ENCODE measurements around the gene OR5C1. TPM values are rescaled to one million over a fixed set of nuclear protein-coding genes. Genes with fewer than 3 reads are reported as not detected.

OR5C1 gene
- total RNA-seq, 1 donor from 2014 or later: not detected

DNA sequence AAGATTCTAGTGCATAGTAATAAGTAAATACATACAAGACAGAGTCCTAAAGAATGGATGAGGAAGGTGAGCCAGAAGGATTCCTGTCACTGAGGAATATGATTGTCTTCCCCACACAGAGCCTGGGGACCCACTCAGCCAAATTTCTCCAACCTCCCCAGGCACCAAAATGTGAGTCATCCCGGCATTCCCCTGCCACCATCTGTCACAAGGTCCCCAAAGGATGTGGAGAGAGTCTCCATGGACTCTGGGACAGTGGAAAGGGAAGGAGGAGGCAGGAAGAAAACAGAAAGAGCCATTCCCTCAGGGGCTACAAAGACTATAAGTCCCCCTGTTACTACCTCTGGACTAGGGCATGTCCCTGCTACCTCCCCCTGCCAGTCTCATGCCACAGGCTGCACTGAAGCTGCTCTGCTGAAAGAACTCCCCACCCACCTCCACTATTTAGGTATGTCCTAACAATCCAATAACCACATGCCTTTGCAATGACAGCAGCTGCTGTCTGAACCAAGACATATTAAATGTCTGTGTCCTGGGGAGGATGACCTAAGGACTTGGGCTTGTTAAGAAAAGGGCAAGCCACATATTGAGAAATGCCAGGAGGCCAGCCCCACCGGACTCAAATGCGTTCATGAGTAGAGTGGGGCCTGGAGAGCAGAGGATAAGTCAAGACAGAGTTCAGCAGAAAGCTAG is 10.7 kb upstream of the OR5C1 start:
- Mint-ChIP-seq H3K27ac (ENCODE audit: unreplicated experiment) (no peak overlapping the region), H3K4me3 (ENCODE audit: unreplicated experiment) (no peak overlapping the region), H3K36me3 (ENCODE audit: low read depth, unreplicated experiment) (no peaks in the 10 kb centered on the region), H3K27me3 (ENCODE audit: unreplicated experiment) (no peaks in the 10 kb centered on the region), H3K4me1 (ENCODE audit: unreplicated experiment) (no peaks in the 10 kb centered on the region), H3K9me3 (ENCODE audit: unreplicated experiment) (peaks cover 2% of the 10 kb centered on the region)
- no peak for TF ChIP-seq CTCF (IDR thresholded peaks at IDR 0.05; ENCODE audit: unreplicated experiment)
- no peak for DNase-seq (ENCODE audit: low spot score)

DNA sequence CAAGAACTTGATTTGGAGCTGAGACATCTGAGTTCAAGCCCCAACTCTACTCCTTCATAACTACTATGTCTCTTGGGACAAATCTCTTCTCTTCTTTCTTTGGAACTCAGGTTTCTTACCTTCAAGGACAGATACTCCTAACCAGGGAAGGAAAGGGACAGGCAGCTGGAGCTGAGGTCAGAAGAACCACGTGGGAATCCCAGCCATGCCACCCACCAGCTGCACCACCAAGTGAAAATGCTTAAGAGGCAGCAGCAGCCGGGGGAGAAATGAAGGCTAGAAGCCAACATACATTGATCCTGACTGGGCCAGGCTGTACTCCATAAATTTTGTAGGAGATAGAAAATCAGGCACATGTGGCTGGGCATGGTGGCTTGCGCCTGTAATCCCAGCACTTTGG is 9.6 kb upstream of the OR5C1 start:
- H3K9me3 Mint-ChIP-seq (ENCODE audit: unreplicated experiment): peaks cover 4% of the 10 kb centered on the region
- H3K27me3 Mint-ChIP-seq (ENCODE audit: unreplicated experiment): no peaks in the 10 kb centered on the region

GRCh38 chr9:122780026-122780425 is 8.7 kb upstream of the OR5C1 start:
- H3K27ac Mint-ChIP-seq (ENCODE audit: unreplicated experiment): no peak overlapping the region
- DNase-seq (ENCODE audit: low spot score): no peak
- no peak for TF ChIP-seq CTCF (IDR thresholded peaks at IDR 0.05; ENCODE audit: unreplicated experiment)
- H3K9me3 Mint-ChIP-seq (ENCODE audit: unreplicated experiment): peaks cover 4% of the 10 kb centered on the region
- no peak overlapping the region for H3K4me3 Mint-ChIP-seq (ENCODE audit: unreplicated experiment)
- no peaks in the 10 kb centered on the region for H3K4me1 Mint-ChIP-seq (ENCODE audit: unreplicated experiment)
- no peaks in the 10 kb centered on the region for H3K36me3 Mint-ChIP-seq (ENCODE audit: low read depth, unreplicated experiment)
- H3K27me3 Mint-ChIP-seq (ENCODE audit: unreplicated experiment): no peaks in the 10 kb centered on the region

More for the DNA sequence above, 9.6 kb upstream of the OR5C1 start:
- DNase-seq (ENCODE audit: low spot score): no peak
- Mint-ChIP-seq H3K4me3 (ENCODE audit: unreplicated experiment) (no peak overlapping the region), H3K36me3 (ENCODE audit: low read depth, unreplicated experiment) (no peaks in the 10 kb centered on the region), H3K4me1 (ENCODE audit: unreplicated experiment) (no peaks in the 10 kb centered on the region), H3K27ac (ENCODE audit: unreplicated experiment) (no peak overlapping the region)
- TF ChIP-seq CTCF (IDR thresholded peaks at IDR 0.05; ENCODE audit: unreplicated experiment): no peak

GRCh38 chr9:122781671-122782070 is 7.1 kb upstream of the OR5C1 start:
- DNase-seq (ENCODE audit: low spot score): no peak
- H3K9me3 Mint-ChIP-seq (ENCODE audit: unreplicated experiment): peaks cover 4% of the 10 kb centered on the region
- H3K4me1 Mint-ChIP-seq (ENCODE audit: unreplicated experiment): no peaks in the 10 kb centered on the region
- H3K36me3 Mint-ChIP-seq (ENCODE audit: low read depth, unreplicated experiment): no peaks in the 10 kb centered on the region
- TF ChIP-seq CTCF (IDR thresholded peaks at IDR 0.05; ENCODE audit: unreplicated experiment): no peak
- H3K27me3 Mint-ChIP-seq (ENCODE audit: unreplicated experiment): no peaks in the 10 kb centered on the region
- no peak overlapping the region for H3K4me3 Mint-ChIP-seq (ENCODE audit: unreplicated experiment)
- H3K27ac Mint-ChIP-seq (ENCODE audit: unreplicated experiment): no peak overlapping the region

GRCh38 chr9:122785269-122785668 is 3.5 kb upstream of the OR5C1 start:
- Mint-ChIP-seq H3K27me3 (ENCODE audit: unreplicated experiment) (no peaks in the 10 kb centered on the region), H3K4me3 (ENCODE audit: unreplicated experiment) (no peak overlapping the region), H3K4me1 (ENCODE audit: unreplicated experiment) (peaks cover 3% of the 10 kb centered on the region), H3K9me3 (ENCODE audit: unreplicated experiment) (peaks cover 4% of the 10 kb centered on the region), H3K27ac (ENCODE audit: unreplicated experiment) (no peak overlapping the region), H3K36me3 (ENCODE audit: low read depth, unreplicated experiment) (peaks cover 7% of the 10 kb centered on the region)
- no peak for TF ChIP-seq CTCF (IDR thresholded peaks at IDR 0.05; ENCODE audit: unreplicated experiment)
- no peak for DNase-seq (ENCODE audit: low spot score)

Measured in endothelial cell (in vitro differentiated cells).